Left ventricle myocardium inferior (tissue), 1 donor: ENCODE data around the gene STK40. TPM values are rescaled to one million over a fixed set of nuclear protein-coding genes. Genes with fewer than 3 reads are reported as not detected.

Experiments used
- DNase-seq: peaks from one replicate; pipeline ENCODE4 v3.0.0-alpha.2; 2020
- H3K27ac ChIP-seq: fragments of 200-600 bp; replicated peaks from 2 replicates; pipeline ENCODE4 v1.8.0; 2021
- H3K27me3 ChIP-seq: fragments of 200-600 bp; 2 replicates; pipeline ENCODE4 v1.8.0; 2021; ENCODE audit warnings: low read depth
- H3K36me3 ChIP-seq: fragments of 200-600 bp; 2 replicates; pipeline ENCODE4 v1.8.0; 2021
- H3K4me1 ChIP-seq: fragments of 200-600 bp; 2 replicates; pipeline ENCODE4 v1.8.0; 2021
- H3K4me3 ChIP-seq: fragments of 200-600 bp; 2 replicates; pipeline ENCODE4 v1.8.0; 2021; ENCODE audit warnings: mild to moderate bottlenecking, moderate library complexity
- H3K9me3 ChIP-seq: fragments of 200-600 bp; replicated peaks from 2 replicates; pipeline ENCODE4 v1.8.0; 2021
- intact Hi-C: fragments of 100-400 bp; cut with micrococcal nuclease; formaldehyde crosslinking; loops from one replicate; pipeline ENCODE4 v1.11.0; 2022
- total RNA-seq: library from RNA; stranded (reverse); fragmentation: NEBNext Ultra II Directional; extraction: Animal tissue kit (Norgen Biotek cat#: 25700); gene quantifications from one replicate; pipeline ENCODE4 v1.2.1, GENCODE V29; 2021
- TF ChIP-seq, protein P1 (sequence below): fragments of 200-600 bp; IDR thresholded peaks from 2 replicates; pipeline ENCODE4 v1.8.0; 2021; ENCODE audit warnings: antibody characterized with exemption, mild to moderate bottlenecking, borderline replicate concordance
- donor health status: DM: no; HTN: yes; CAD: no; lungs with severe emphysema.

The STK40 gene
- total RNA-seq, 1 donor from 2014 or later, result 69.8 TPM

DNA sequence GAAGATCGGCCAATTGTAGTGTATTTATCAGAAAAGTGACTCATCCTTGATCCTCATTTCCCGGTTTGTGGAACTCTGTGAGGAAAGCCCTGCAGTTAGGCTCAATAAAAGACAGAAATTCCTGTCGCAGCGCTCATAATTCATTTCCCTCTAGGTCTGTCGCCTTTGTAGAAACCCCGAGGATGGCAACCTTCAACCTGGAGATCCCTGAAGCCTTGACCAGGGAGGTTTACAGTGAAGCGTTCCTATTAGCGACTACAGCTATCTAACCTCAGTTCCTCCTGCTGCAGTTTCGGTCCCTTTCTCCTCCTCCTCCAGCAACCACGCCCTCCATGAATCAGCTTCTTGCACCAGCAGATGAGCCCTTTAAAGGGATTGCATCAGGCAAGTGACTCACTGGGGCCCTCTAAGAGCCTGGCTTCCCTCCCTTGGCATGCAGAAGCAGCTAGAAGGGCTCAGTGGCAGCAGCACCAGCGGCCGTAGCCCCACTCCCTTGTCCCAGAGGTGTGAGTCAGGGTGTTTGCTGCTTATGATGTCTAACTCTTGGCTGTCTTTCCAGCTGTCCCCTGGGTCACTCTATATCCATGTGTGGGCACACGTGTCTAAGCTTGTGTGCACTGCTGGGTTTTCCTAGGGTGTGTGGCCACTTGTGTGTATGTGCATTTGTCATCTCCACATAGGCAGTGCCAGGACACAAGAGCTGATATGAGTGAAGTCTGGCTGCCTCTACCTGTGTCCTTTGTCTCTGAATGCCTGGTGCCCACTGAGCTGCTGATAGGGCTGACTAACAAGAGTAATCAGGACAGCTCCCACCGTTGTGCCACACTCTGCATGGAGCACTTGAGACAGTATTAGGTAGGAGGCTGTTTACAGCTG, 779 bp upstream of the STK40 start:
- H3K27me3 ChIP-seq, result no peaks in the 10 kb centered on the region
- intact Hi-C loops, result no loop called here
- no peaks in the 10 kb centered on the region for H3K9me3 ChIP-seq
- H3K4me3 ChIP-seq, result peak overlapping the region; percentile 82
- peaks cover 14% of the 10 kb centered on the region for H3K36me3 ChIP-seq
- H3K4me1 ChIP-seq, result peaks cover 86% of the 10 kb centered on the region
- peak; percentile 89 for DNase-seq
- H3K27ac ChIP-seq, result peak overlapping the region; percentile 99
- TF ChIP-seq, protein P1, sequence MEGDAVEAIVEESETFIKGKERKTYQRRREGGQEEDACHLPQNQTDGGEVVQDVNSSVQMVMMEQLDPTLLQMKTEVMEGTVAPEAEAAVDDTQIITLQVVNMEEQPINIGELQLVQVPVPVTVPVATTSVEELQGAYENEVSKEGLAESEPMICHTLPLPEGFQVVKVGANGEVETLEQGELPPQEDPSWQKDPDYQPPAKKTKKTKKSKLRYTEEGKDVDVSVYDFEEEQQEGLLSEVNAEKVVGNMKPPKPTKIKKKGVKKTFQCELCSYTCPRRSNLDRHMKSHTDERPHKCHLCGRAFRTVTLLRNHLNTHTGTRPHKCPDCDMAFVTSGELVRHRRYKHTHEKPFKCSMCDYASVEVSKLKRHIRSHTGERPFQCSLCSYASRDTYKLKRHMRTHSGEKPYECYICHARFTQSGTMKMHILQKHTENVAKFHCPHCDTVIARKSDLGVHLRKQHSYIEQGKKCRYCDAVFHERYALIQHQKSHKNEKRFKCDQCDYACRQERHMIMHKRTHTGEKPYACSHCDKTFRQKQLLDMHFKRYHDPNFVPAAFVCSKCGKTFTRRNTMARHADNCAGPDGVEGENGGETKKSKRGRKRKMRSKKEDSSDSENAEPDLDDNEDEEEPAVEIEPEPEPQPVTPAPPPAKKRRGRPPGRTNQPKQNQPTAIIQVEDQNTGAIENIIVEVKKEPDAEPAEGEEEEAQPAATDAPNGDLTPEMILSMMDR, result no peak

DNA sequence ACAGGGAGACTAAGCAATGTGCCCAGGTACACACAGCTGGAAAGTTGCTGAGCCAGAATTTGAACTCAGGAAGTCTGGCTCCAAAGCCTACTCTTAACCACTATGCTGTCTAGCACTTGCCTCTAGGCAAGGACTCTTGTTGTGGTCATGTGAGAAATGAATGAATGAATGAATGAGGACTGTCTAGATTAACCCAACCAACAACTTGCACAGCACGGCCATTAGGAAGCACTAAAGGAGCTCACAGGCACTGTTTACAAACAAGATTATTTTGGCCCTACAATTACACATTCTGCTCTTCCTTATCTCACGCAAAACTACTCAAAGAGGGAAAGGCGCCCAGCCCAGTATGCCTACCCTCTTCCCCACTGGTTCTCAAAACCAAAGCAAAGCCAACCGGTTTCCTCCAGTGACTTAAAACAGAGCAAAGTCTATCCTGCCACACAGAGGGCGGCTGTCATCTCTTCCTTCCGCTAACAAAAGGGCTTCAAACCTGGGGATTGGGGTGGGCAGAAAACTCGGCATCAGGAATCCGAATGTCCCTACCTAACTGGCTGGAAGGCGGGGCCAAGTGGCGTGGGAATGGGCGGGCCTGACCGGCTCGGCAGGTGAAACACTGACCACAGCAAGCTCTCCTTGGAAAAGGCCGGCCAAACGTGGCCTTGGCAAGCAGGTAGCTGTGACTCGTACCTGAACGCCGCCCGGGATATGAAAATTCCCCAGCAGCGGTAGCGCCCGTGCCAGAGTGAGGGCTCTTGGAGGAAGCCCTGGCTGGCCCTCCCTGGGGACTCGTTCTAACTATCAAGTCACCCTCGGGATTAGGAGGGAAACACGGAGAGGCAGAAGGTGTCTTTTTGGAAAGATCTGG, 948 bp downstream of the STK40 start:
- Histone ChIP-seq H3K36me3 (no peaks in the 10 kb centered on the region), H3K4me3 (peak overlapping the region; percentile 82), H3K9me3 (no peaks in the 10 kb centered on the region), H3K27me3 (no peaks in the 10 kb centered on the region), H3K4me1 (peaks cover 96% of the 10 kb centered on the region), H3K27ac (peak overlapping the region; percentile 99)
- intact Hi-C loops, result no loop called here
- TF ChIP-seq, protein P1, result no peak
- peak; percentile 53 for DNase-seq

DNA sequence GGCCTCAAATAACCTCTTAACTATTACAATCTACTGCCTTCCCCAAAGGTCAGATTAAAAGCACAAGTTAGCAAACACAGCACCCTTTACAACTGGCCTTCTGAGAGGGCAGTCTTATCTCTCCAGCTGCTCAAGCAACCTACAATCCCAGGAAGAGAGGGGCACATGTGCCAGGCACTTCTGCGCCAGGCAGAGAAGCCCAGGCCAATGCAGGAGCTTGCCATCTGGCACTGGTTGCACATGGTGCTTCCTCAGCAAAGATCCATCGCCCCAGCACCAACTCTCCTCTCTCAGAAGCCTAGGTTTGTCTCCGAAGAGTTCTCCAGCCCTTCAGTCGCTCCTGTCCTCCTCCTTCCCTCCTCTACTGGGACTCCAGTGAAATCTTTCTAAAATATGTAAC, 2.5 kb downstream of the STK40 start:
- peaks cover 93% of the 10 kb centered on the region for H3K4me1 ChIP-seq
- no peaks in the 10 kb centered on the region for H3K27me3 ChIP-seq
- no peaks in the 10 kb centered on the region for H3K9me3 ChIP-seq
- H3K4me3 ChIP-seq, result no peak overlapping the region
- no peaks in the 10 kb centered on the region for H3K36me3 ChIP-seq
- intact Hi-C loops, result no loop called here
- peak; percentile 46 for DNase-seq
- H3K27ac ChIP-seq, result peak overlapping the region; percentile 61
- TF ChIP-seq, protein P1, result no peak

GRCh38 chr1:36382669-36383068, 3.1 kb downstream of the STK40 start:
- H3K27me3 ChIP-seq, result no peaks in the 10 kb centered on the region
- TF ChIP-seq, protein P1, result no peak
- H3K9me3 ChIP-seq, result no peaks in the 10 kb centered on the region
- DNase-seq, result no peak
- H3K4me3 ChIP-seq, result no peak overlapping the region
- peak overlapping the region; percentile 61 for H3K27ac ChIP-seq
- H3K36me3 ChIP-seq, result no peaks in the 10 kb centered on the region
- peaks cover 93% of the 10 kb centered on the region for H3K4me1 ChIP-seq
- intact Hi-C loops, result no loop called here

- no peak for DNase-seq
- Histone ChIP-seq H3K27me3 (no peaks in the 10 kb centered on the region), H3K27ac (peak overlapping the region; percentile 61), H3K9me3 (no peaks in the 10 kb centered on the region), H3K4me1 (peaks cover 93% of the 10 kb centered on the region), H3K36me3 (no peaks in the 10 kb centered on the region), H3K4me3 (no peak overlapping the region)
- TF ChIP-seq, protein P1, result no peak
- intact Hi-C loops, result no loop called here
Measured at GRCh38 chr1:36382231-36382630, 3.5 kb downstream of the STK40 start.
